ENCODE results near the gene GDF10. TPM values are rescaled to one million over a fixed set of nuclear protein-coding genes. Genes with fewer than 3 reads are reported as not detected.

The GDF10 gene
- total and polyA plus RNA-seq, 9 of the 15 experiments (the other 6 are each of a cell fraction or from before 2014, with no cell fraction given), result 0.03 to 0.20 (median 0.11) TPM; not detected in 6

DNA sequence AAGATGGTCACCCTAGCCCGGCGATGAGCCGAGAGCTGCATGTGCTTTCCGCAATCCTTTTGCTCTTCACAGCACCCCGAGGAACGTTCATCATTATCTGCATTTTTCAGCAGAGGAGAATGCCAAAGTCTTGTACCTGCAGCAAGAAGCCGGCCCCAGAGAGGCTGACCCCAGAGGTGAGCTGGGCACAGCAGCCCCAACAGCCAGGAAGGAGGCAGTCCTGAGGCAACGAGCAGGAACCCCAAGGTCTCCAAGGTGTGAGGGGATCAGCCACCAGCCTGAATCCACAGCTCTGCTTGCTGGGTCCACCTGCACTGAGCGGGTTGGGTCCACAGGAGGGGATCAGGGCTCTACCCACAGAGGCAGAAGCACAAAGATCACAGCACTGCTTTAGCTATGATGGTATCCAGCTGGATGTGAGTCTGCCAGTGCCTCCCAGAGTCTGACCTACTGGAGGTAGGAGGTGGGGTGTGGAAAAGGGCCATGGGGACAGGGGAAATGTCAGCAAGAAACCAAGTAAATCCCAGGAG is 16.8 kb upstream of the GDF10 start (continued):
- no peak for TF ChIP-seq REST (IDR thresholded peaks at IDR 0.05; ENCODE audit: borderline replicate concordance)
- TF ChIP-seq REST (CRISPR knock-in tag; IDR thresholded peaks at IDR 0.05; ENCODE audit: low read depth), result no peak
- no peak for TF ChIP-seq ELF4 (CRISPR knock-in tag; IDR thresholded peaks at IDR 0.05)
- TF ChIP-seq, protein P1, sequence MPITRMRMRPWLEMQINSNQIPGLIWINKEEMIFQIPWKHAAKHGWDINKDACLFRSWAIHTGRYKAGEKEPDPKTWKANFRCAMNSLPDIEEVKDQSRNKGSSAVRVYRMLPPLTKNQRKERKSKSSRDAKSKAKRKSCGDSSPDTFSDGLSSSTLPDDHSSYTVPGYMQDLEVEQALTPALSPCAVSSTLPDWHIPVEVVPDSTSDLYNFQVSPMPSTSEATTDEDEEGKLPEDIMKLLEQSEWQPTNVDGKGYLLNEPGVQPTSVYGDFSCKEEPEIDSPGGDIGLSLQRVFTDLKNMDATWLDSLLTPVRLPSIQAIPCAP (CRISPR knock-in tag; IDR thresholded peaks at IDR 0.05; ENCODE audit: borderline replicate concordance), result no peak
- TF ChIP-seq ZNF592 (IDR thresholded peaks at IDR 0.05), result no peak

All from K562 (cell line).